CD4-positive, alpha-beta T cell (primary cell): ENCODE data around the gene RWDD1. TPM values are rescaled to one million over a fixed set of nuclear protein-coding genes. Genes with fewer than 3 reads are reported as not detected.

ENCODE experiments used
- ATAC-seq: fragments of 200-7000 bp; cut with Tn5 transposase; one replicate; pipeline ENCODE4 v1.10.0; 2022; ENCODE audit warnings: mild to moderate bottlenecking; ENCODE audit not compliant: poor library complexity
- CTCF ChIA-PET: fragments of 350-600 bp; sonication (Branson Sonifier 250); formaldehyde crosslinking; loops from one replicate; lab custom pipeline; 2021; ENCODE audit warnings: antibody characterized with exemption, inconsistent platforms; lab: Charles Lee
- POLR2A ChIA-PET: fragments of 350-600 bp; sonication (Branson Sonifier 250); formaldehyde crosslinking; loops from one replicate; lab custom pipeline; 2021; ENCODE audit warnings: antibody characterized with exemption, inconsistent platforms; lab: Charles Lee
- DNase-seq, 14 experiments: peaks; one replicate each; pipeline ENCODE4 v3.0.0-alpha.2; 2013 to 2020; ENCODE audit warnings: mixed read lengths in 2 of 14
- H3K27ac ChIP-seq, 2 donors: one replicate each; pipeline versions ENCODE4 v1.5.1 to v1.7.0; 2013; ENCODE audit warnings: low read length in 2 of 2, low read depth in 1 of 2, mild to moderate bottlenecking in 1 of 2
- H3K27me3 ChIP-seq, 2 experiments: 1 replicate in 1 of 2; 2 replicates in 1 of 2; pipeline versions ENCODE4 v1.6.1 to v1.7.0; 2013; ENCODE audit warnings: low read length in 2 of 2, control low read depth in 1 of 2, mild to moderate bottlenecking in 1 of 2, moderate library complexity in 1 of 2; ENCODE audit not compliant: insufficient read depth in 2 of 2, control insufficient read depth in 1 of 2
- H3K36me3 ChIP-seq: one replicate; pipeline ENCODE4 v1.6.1; 2013; ENCODE audit warnings: low read length, control low read depth; ENCODE audit not compliant: insufficient read depth
- H3K4me1 ChIP-seq: one replicate; pipeline ENCODE4 v1.6.1; 2013; ENCODE audit warnings: low read length, control low read depth; ENCODE audit not compliant: insufficient read depth
- H3K4me3 ChIP-seq: one replicate; pipeline ENCODE4 v1.5.1; 2013; ENCODE audit warnings: mild to moderate bottlenecking, low read length, moderate library complexity
- H3K9me3 ChIP-seq, 2 experiments: 1 replicate in 1 of 2; 2 replicates in 1 of 2; pipeline versions ENCODE4 v1.6.1 to v1.7.0; 2013; ENCODE audit warnings: low read length in 2 of 2, mild to moderate bottlenecking in 2 of 2, control low read depth in 1 of 2, moderate library complexity in 1 of 2; ENCODE audit not compliant: control insufficient read depth in 1 of 2, insufficient read depth in 1 of 2
- H3K27ac Mint-ChIP-seq: one replicate; pipeline ENCODE4 v1.8.0; 2020; ENCODE audit warnings: mixed read lengths
- H3K27me3 Mint-ChIP-seq: one replicate; pipeline ENCODE4 v1.8.0; 2021; ENCODE audit warnings: mixed read lengths
- H3K36me3 Mint-ChIP-seq: one replicate; pipeline ENCODE4 v1.8.0; 2021; ENCODE audit warnings: low read depth, mixed read lengths
- H3K4me1 Mint-ChIP-seq: one replicate; pipeline ENCODE4 v1.8.0; 2021; ENCODE audit warnings: low read depth, mixed read lengths
- H3K4me3 Mint-ChIP-seq: one replicate; pipeline ENCODE4 v1.8.0; 2020; ENCODE audit warnings: mild to moderate bottlenecking, mixed read lengths
- H3K9me3 Mint-ChIP-seq: one replicate; pipeline ENCODE4 v1.8.0; 2020; ENCODE audit warnings: mixed read lengths
- CTCF ChIP-seq: fragments of 200-600 bp; IDR thresholded peaks from one replicate; pipeline ENCODE4 v1.8.0; 2022; ENCODE audit warnings: antibody characterized with exemption, mild to moderate bottlenecking
- intact Hi-C, 2 experiments: fragments of 100-400 bp; cut with DNase I in 1 of 2; cut with micrococcal nuclease in 1 of 2; formaldehyde crosslinking; loops; one replicate each; pipeline versions ENCODE4 v1.15.1 to v1.9.0; 2023 to 2025; cut with DNase I, micrococcal nuclease
- polyA plus RNA-seq, 2 donors: library from polyadenylated mRNA; unstranded; fragments of 120-200 nt; gene quantifications; one replicate each; pipeline ENCODE4 v1.2.1, GENCODE V29; 2013
- total RNA-seq, 174 experiments: library from RNA in 2 of 174; stranded (reverse) in 2 of 174; gene quantifications; one replicate each; pipeline ENCODE4 v1.2.3 and lab custom pipeline; 2021 to 2026

Gene RWDD1
- 10 to 100 TPM; 60.3 to 60.5 TPM for total RNA-seq
- polyA plus RNA-seq (2013, experiment 1 of 2): 53.0 TPM
- 55.0 TPM for polyA plus RNA-seq (2013, experiment 2 of 2)
- 35.9 to 92.2 (median 56.0) reads per million in 172 experiments for total RNA-seq (lab: John Stamatoyannopoulos, UW)

GRCh38 chr6:116570856-116571682 lies at the start of gene RWDD1:
Gene RWDD1 (plus strand): TSS chr6:116571504. CDS start chr6:116571583, 79 bp downstream.
- peak; percentile 96 to 100 (median 97) for DNase-seq
- peaks cover 34% of the 10 kb centered on the region for H3K36me3 Mint-ChIP-seq
- H3K4me1 Mint-ChIP-seq: peaks cover 55% of the 10 kb centered on the region

GRCh38 chr6:116522896-116523295 lies 48.4 kb upstream of the RWDD1 start:
- Mint-ChIP-seq H3K4me3 (no peak overlapping the region), H3K27me3 (peaks cover 9% of the 10 kb centered on the region), H3K27ac (no peak overlapping the region), H3K4me1 (no peaks in the 10 kb centered on the region), H3K9me3 (no peaks in the 10 kb centered on the region), H3K36me3 (no peaks in the 10 kb centered on the region)
- Histone ChIP-seq H3K4me3 (no peak overlapping the region), H3K36me3 (no peaks in the 10 kb centered on the region), H3K9me3 (no peaks in the 10 kb centered on the region), H3K27ac (no peak overlapping the region), H3K4me1 (no peaks in the 10 kb centered on the region), H3K27me3 (peaks cover 0 to 6% of the 10 kb centered on the region in 2 experiments)
- TF ChIP-seq CTCF: no peak
- intact Hi-C loops: no loop called here
- DNase-seq: no peak
- POLR2A ChIA-PET: no interaction called here
- ATAC-seq: no peak
- CTCF ChIA-PET: no interaction called here

More at GRCh38 chr6:116570856-116571682, at the start of gene RWDD1:
- Mint-ChIP-seq H3K9me3 (no peaks in the 10 kb centered on the region), H3K27ac (peak within 1 kb of the TSS; percentile 97), H3K4me3 (peak within 1 kb of the TSS; percentile 95), H3K27me3 (no peaks in the 10 kb centered on the region)
- Histone ChIP-seq H3K27ac (peak within 1 kb of the TSS; percentile 85 to 95), H3K27me3 (no peaks in the 10 kb centered on the region), H3K4me1 (peaks cover 11% of the 10 kb centered on the region), H3K36me3 (peaks cover 16% of the 10 kb centered on the region), H3K4me3 (peak within 1 kb of the TSS; percentile 90), H3K9me3 (no peaks in the 10 kb centered on the region)
- CTCF ChIA-PET: interaction anchor here (0.7 to 2.6 kb wide), 7 partner anchors 10 to 470 kb away, joined by 3 to 10 read pairs (median 5); partner anchors contain the start of genes NT5DC1 and TSPYL1
- POLR2A ChIA-PET: interaction anchor here (0.6 to 3.4 kb wide), 29 partner anchors 8 to 1031 kb away, joined by 3 to 121 read pairs (median 4); partner anchors contain the start of genes DSE, GOPC, KPNA5 and NT5DC1
- no peak for TF ChIP-seq CTCF
- ATAC-seq: peak; percentile 94
- intact Hi-C loops: loop anchor here (2.0 to 5.0 kb wide), 3 partner anchors 96 to 469 kb away; partner anchors contain the start of genes ZUP1 (in 2 of the 2) and NT5DC1 (in 1 of the 2)

- intact Hi-C loops: no loop called here
- DNase-seq (no peak), ATAC-seq (no peak)
- CTCF ChIA-PET: no interaction called here
- Mint-ChIP-seq H3K4me1 (no peaks in the 10 kb centered on the region), H3K27ac (no peak overlapping the region), H3K27me3 (peaks cover 9% of the 10 kb centered on the region), H3K4me3 (no peak overlapping the region), H3K36me3 (no peaks in the 10 kb centered on the region), H3K9me3 (no peaks in the 10 kb centered on the region)
- POLR2A ChIA-PET: no interaction called here
- TF ChIP-seq CTCF: no peak
- H3K4me1 ChIP-seq: no peaks in the 10 kb centered on the region
- no peak overlapping the region for H3K27ac ChIP-seq
- H3K4me3 ChIP-seq: no peak overlapping the region
- H3K36me3 ChIP-seq: no peaks in the 10 kb centered on the region
- no peaks in the 10 kb centered on the region for H3K9me3 ChIP-seq
- H3K27me3 ChIP-seq: no peaks in the 10 kb centered on the region
Measured at GRCh38 chr6:116524236-116524635, 47.1 kb upstream of the RWDD1 start.
